Kasumi-1 (cell line): ENCODE measurements around the gene HNMT.
A peak's percentile ranks its signal among the peaks of the same experiment; 100 is the strongest.
"Not testable (repeated sequence)": the region's sequence is repeated elsewhere in the genome, so short reads cannot be mapped to it uniquely, and the experiment has no call there.

Experiments used
- DNase-seq, 2 experiments: peaks; one replicate each; lab custom pipeline; 2025; lab: John Stamatoyannopoulos, UW

HNMT gene

GRCh38 chr2:138043588-138043987 is 79.3 kb downstream of the HNMT start:
- DNase-seq: not testable (repeated sequence)

GRCh38 chr2:138058427-138058826 is 94.2 kb downstream of the HNMT start:
- no peak for DNase-seq

- DNase-seq: no peak
Measured at GRCh38 chr2:138059487-138060300, 95.4 kb downstream of the HNMT start.

GRCh38 chr2:138060301-138060635 is 96.0 kb downstream of the HNMT start:
- peak in 1 of 2 experiments; percentile 37 for DNase-seq

GRCh38 chr2:138061961-138062360 is 97.7 kb downstream of the HNMT start:
- DNase-seq: no peak

GRCh38 chr2:138063181-138063580 is 98.9 kb downstream of the HNMT start:
- no peak for DNase-seq
